GM19467 (cell line): Measurements from ENCODE around the gene LGR6.

Source experiments
- ATAC-seq: cut with Tn5 transposase; IDR thresholded peaks from one replicate; pipeline ENCODE4 v1.9.1; 2021; ENCODE audit warnings: mild to moderate bottlenecking, moderate library complexity; ENCODE audit not compliant: unreplicated experiment

The LGR6 gene

GRCh38 chr1:202361224-202361623, 167.6 kb downstream of the LGR6 start:
- no peak for ATAC-seq

GRCh38 chr1:202361701-202362100, 168.1 kb downstream of the LGR6 start:
- ATAC-seq: no peak

- no peak for ATAC-seq
Observed at GRCh38 chr1:202362212-202362611, 168.6 kb downstream of the LGR6 start.

GRCh38 chr1:202365092-202365815, 171.7 kb downstream of the LGR6 start:
- no peak for ATAC-seq

GRCh38 chr1:202367271-202367670, 173.7 kb downstream of the LGR6 start:
- no peak for ATAC-seq
